A549 (cell line): ENCODE measurements around the gene RIMBP2. TPM values are rescaled to one million over a fixed set of nuclear protein-coding genes. Genes with fewer than 3 reads are reported as not detected.

Experiments used
- ATAC-seq, 2 experiments: fragments of 200-7000 bp in 1 of 2; fragments of >200 bp in 1 of 2; cut with Nextera tagmentation in 1 of 2; cut with Tn5 transposase in 1 of 2; 3 replicates each; pipeline versions ENCODE4 v1.8.0 to v1.9.1; 2018 to 2020; ENCODE audit warnings: mild to moderate bottlenecking in 1 of 2, moderate library complexity in 1 of 2
- CTCF ChIA-PET: fragments of 300-600 bp; sonication (Branson Sonifier 250); formaldehyde crosslinking; extraction: SDS; loops from one replicate; lab custom pipeline; 2021; ENCODE audit warnings: antibody characterized with exemption, inconsistent platforms; lab: Yijun Ruan, JAX
- POLR2A ChIA-PET: fragments of 350-600 bp; formaldehyde crosslinking; extraction: SDS; loops from one replicate; lab custom pipeline; 2021; ENCODE audit warnings: antibody characterized with exemption, inconsistent platforms; lab: Yijun Ruan, JAX
- DNase-seq, 2 experiments: peaks; one replicate each; pipeline versions ENCODE4 v3.0.0 to v3.0.0-alpha.2; 2011 to 2016; ENCODE audit warnings: low read depth in 1 of 2, low spot score in 1 of 2
- FAIRE-seq: peaks from 2 replicates; lab custom pipeline; 2011; peaks lifted over from hg19 to GRCh38; lab: Jason Lieb, UNC
- H3K27ac ChIP-seq, 2 experiments: fragments of >200 bp; sonication (Bioruptor Twin); formaldehyde crosslinking; 3 replicates each; pipeline ENCODE4 v1.5.1; 2016 to 2017
- H3K4me1 ChIP-seq: fragments of >200 bp; sonication (Bioruptor Twin); formaldehyde crosslinking; 3 replicates; pipeline ENCODE4 v1.6.1; 2016
- H3K4me2 ChIP-seq: fragments of >200 bp; sonication (Bioruptor Twin); formaldehyde crosslinking; 3 replicates; pipeline ENCODE4 v1.6.1; 2016
- H3K4me3 ChIP-seq: fragments of >200 bp; sonication (Bioruptor Twin); formaldehyde crosslinking; 3 replicates; pipeline ENCODE4 v1.5.1; 2016
- H3K9me3 ChIP-seq: fragments of >200 bp; sonication (Bioruptor Twin); formaldehyde crosslinking; 3 replicates; pipeline ENCODE4 v1.6.1; 2016
- ATOH8 ChIP-seq: fragments of 250-450 bp; sonication (Bioruptor Pico); IDR thresholded peaks from 2 replicates; pipeline ENCODE4 v1.5.0; 2020; ENCODE audit warnings: low read depth, mild to moderate bottlenecking, moderate library complexity
- CHD4 ChIP-seq: fragments of 200-600 bp; sonication (generic); IDR thresholded peaks from 2 replicates; pipeline ENCODE4 v1.6.1; 2016; ENCODE audit warnings: antibody characterized with exemption, mild to moderate bottlenecking, borderline replicate concordance
- E2F6 ChIP-seq: IDR thresholded peaks from 2 replicates; pipeline ENCODE4 v1.6.1; 2012; ENCODE audit warnings: low read depth, borderline replicate concordance
- EHMT2 ChIP-seq: fragments of 200-600 bp; sonication (generic); IDR thresholded peaks from 2 replicates; pipeline ENCODE4 v1.6.1; 2016; ENCODE audit warnings: antibody characterized with exemption, low read depth, mild to moderate bottlenecking, moderate library complexity
- ELK1 ChIP-seq: fragments of 150-350 bp; IDR thresholded peaks from 2 replicates; pipeline ENCODE4 v1.6.1; 2014; ENCODE audit warnings: low read depth, mild to moderate bottlenecking, low read length
- ESRRA ChIP-seq: fragments of 150-350 bp; IDR thresholded peaks from 2 replicates; pipeline ENCODE4 v1.6.1; 2014; ENCODE audit warnings: mild to moderate bottlenecking, low read length, borderline replicate concordance
- FOSB ChIP-seq: fragments of 250-450 bp; sonication (Bioruptor Pico); IDR thresholded peaks from 2 replicates; pipeline ENCODE4 v1.5.0; 2020; ENCODE audit warnings: mild to moderate bottlenecking, moderate library complexity
- FOSL2 ChIP-seq, 2 experiments: fragments of 450-650 bp in 1 of 2; fragments of >200 bp in 1 of 2; sonication (Bioruptor Twin) in 1 of 2; formaldehyde crosslinking; IDR thresholded peaks; 2 replicates each; pipeline versions ENCODE4 v1.5.0 to v1.6.1; 2016 to 2020; ENCODE audit warnings: mild to moderate bottlenecking in 1 of 2, moderate library complexity in 1 of 2
- HMGXB4 ChIP-seq: fragments of 250-450 bp; sonication (Bioruptor Pico); IDR thresholded peaks from 2 replicates; pipeline ENCODE4 v1.5.0; 2021; ENCODE audit warnings: mild to moderate bottlenecking, moderate library complexity, borderline replicate concordance
- HOXB5 ChIP-seq: fragments of 250-450 bp; sonication (Bioruptor Pico); IDR thresholded peaks from 2 replicates; pipeline ENCODE4 v1.5.0; 2020; ENCODE audit warnings: mild to moderate bottlenecking, moderate library complexity
- JUN ChIP-seq, 2 experiments: fragments of >200 bp; sonication (Bioruptor Twin); formaldehyde crosslinking; IDR thresholded peaks; 2 replicates in 1 of 2; 3 replicates in 1 of 2; pipeline ENCODE4 v1.6.1; 2016 to 2017
- MAFK ChIP-seq: fragments of 450-650 bp; IDR thresholded peaks from 2 replicates; pipeline ENCODE4 v1.6.1; 2014; ENCODE audit not compliant: partially characterized antibody
- PBX3 ChIP-seq: IDR thresholded peaks from 2 replicates; pipeline ENCODE4 v1.6.1; 2012
- PHF8 ChIP-seq: fragments of 200-600 bp; sonication (generic); IDR thresholded peaks from 2 replicates; pipeline ENCODE4 v1.6.1; 2016; ENCODE audit warnings: low read depth, mild to moderate bottlenecking, antibody characterized with exemption, moderate library complexity, borderline replicate concordance
- RAD21 ChIP-seq, 2 experiments: fragments of >200 bp in 1 of 2; sonication (Bioruptor Twin) in 1 of 2; formaldehyde crosslinking in 1 of 2; IDR thresholded peaks in 1 of 2; conservative IDR thresholded peaks in 1 of 2; 2 replicates in 1 of 2; 3 replicates in 1 of 2; pipeline ENCODE4 v1.6.1; 2012 to 2018; ENCODE audit warnings: inconsistent platforms in 1 of 2
- SREBF2 ChIP-seq: fragments of 450-650 bp; IDR thresholded peaks from 2 replicates; pipeline ENCODE4 v1.6.1; 2014; ENCODE audit warnings: mild to moderate bottlenecking, moderate library complexity
- TFCP2L1 ChIP-seq: fragments of 250-450 bp; sonication (Bioruptor Pico); IDR thresholded peaks from 2 replicates; pipeline ENCODE4 v1.5.0; 2021; ENCODE audit warnings: mild to moderate bottlenecking
- TP53 ChIP-seq: fragments of 250-450 bp; sonication (Bioruptor Pico); IDR thresholded peaks from 2 replicates; pipeline ENCODE4 v1.5.0; 2021; ENCODE audit warnings: mild to moderate bottlenecking, moderate library complexity
- ZC3H11A ChIP-seq: fragments of 450-650 bp; IDR thresholded peaks from 2 replicates; pipeline ENCODE4 v1.6.1; 2014; ENCODE audit warnings: antibody characterized with exemption, mild to moderate bottlenecking
- ZFP36 ChIP-seq: fragments of 450-650 bp; IDR thresholded peaks from 2 replicates; pipeline ENCODE4 v1.6.1; 2014; ENCODE audit warnings: borderline replicate concordance; ENCODE audit not compliant: partially characterized antibody
- WGBS: methylation state at CpG from one replicate; pipeline ENCODE4 v1.1.6; 2017; ENCODE audit errors: missing lambda C conversion rate; 5-methylcytosine and 5-hydroxymethylcytosine counted together
- polyA plus RNA-seq, 4 experiments: library from polyadenylated mRNA; depleted of rRNA in 3 of 4; stranded (reverse); fragments of >200 nt; fragmentation: RNase III in 1 of 4; extraction: RNeasy Plus Mini Kit Qiagen cat#74134 plus additional on column Dnase treatment in 1 of 4; gene quantifications; 2 replicates in 3 of 4; 3 replicates in 1 of 4; pipeline ENCODE4 v1.2.3, GENCODE V29; 2011 to 2017

The RIMBP2 gene
- polyA plus RNA-seq, 2 of the 4 experiments (the other 2 are of a cell fraction) = not detected

- H3K27ac ChIP-seq = no peak overlapping the region
- ATAC-seq = no peak
- DNase-seq = no peak
- no peak for TF ChIP-seq FOSL2 (IDR thresholded peaks at IDR 0.05)
- TF ChIP-seq FOSL2 (CRISPR knock-in tag; IDR thresholded peaks at IDR 0.05) = no peak
- no peak for TF ChIP-seq TP53
- no peak for TF ChIP-seq ATOH8 (CRISPR knock-in tag)
- TF ChIP-seq EHMT2 = no peak
- no peak for TF ChIP-seq HMGXB4 (CRISPR knock-in tag)
- TF ChIP-seq FOSB (CRISPR knock-in tag) = no peak
- TF ChIP-seq PBX3 = no peak
- TF ChIP-seq ELK1 = no peak
- no peak for TF ChIP-seq CHD4
- no peak for TF ChIP-seq JUN (IDR thresholded peaks at IDR 0.05)
- no peak for TF ChIP-seq MAFK
- TF ChIP-seq HOXB5 (CRISPR knock-in tag) = no peak
- no peak for TF ChIP-seq TFCP2L1 (CRISPR knock-in tag)
- no peak for TF ChIP-seq RAD21 (conservative IDR thresholded peaks at IDR 0.05 in 1 of 2, IDR thresholded peaks at IDR 0.05 in 1 of 2)
- TF ChIP-seq PHF8 = no peak
- TF ChIP-seq SREBF2 = no peak
- TF ChIP-seq ZFP36 = no peak
- TF ChIP-seq, all 56 proteins: peak for 0
- WGBS = 11% methylated on average over 6 of the region's 6 CpGs
- Histone ChIP-seq H3K4me3 (no peak overlapping the region), H3K4me1 (no peaks in the 10 kb centered on the region), H3K4me2 (no peak overlapping the region), H3K9me3 (no peaks in the 10 kb centered on the region)
- POLR2A ChIA-PET = no interaction called here
- CTCF ChIA-PET = no interaction called here
- no peak for FAIRE-seq
Observed at GRCh38 chr12:130419116-130419515, 297.0 kb downstream of the RIMBP2 start.

- ChIA-PET CTCF (no interaction called here), POLR2A (no interaction called here)
- DNase-seq (no peak), FAIRE-seq (no peak), ATAC-seq (no peak)
- no peak for TF ChIP-seq MAFK
- no peak for TF ChIP-seq E2F6
- TF ChIP-seq ESRRA = no peak
- TF ChIP-seq ZC3H11A = no peak
- no peak for TF ChIP-seq HMGXB4 (CRISPR knock-in tag)
- no peak for TF ChIP-seq CHD4
- Histone ChIP-seq H3K9me3 (no peaks in the 10 kb centered on the region), H3K4me3 (no peak overlapping the region), H3K4me2 (no peak overlapping the region), H3K27ac (no peak overlapping the region), H3K4me1 (no peaks in the 10 kb centered on the region)
- 12% methylated on average over 2 of the region's 3 CpGs for WGBS
Observed at GRCh38 chr12:130418251-130418650, 297.8 kb downstream of the RIMBP2 start.
